Left lung (tissue), 10 donors: Measurements from ENCODE around the gene PTGER3. TPM values are rescaled to one million over a fixed set of nuclear protein-coding genes. Genes with fewer than 3 reads are reported as not detected.

Experiments
- ATAC-seq: fragments of 200-7000 bp; cut with Tn5 transposase; one replicate; pipeline ENCODE4 v1.9.1; 2020; ENCODE audit warnings: moderate library complexity
- DNase-seq, 4 donors: peaks; one replicate each; pipeline ENCODE4 v3.0.0-alpha.2; 2013 to 2020
- H3K27ac ChIP-seq, 2 donors: fragments of 200-600 bp; sonication (generic) in 1 of 2; one replicate each; pipeline versions ENCODE4 v1.5.0 to v1.8.0; 2020 to 2021
- H3K27me3 ChIP-seq, 2 donors: fragments of 200-600 bp; sonication (generic) in 1 of 2; one replicate each; pipeline versions ENCODE4 v1.5.0 to v1.8.0; 2020 to 2021
- H3K36me3 ChIP-seq, 2 donors: fragments of 200-600 bp; sonication (generic) in 1 of 2; one replicate each; pipeline versions ENCODE4 v1.5.0 to v1.8.0; 2020 to 2021
- H3K4me1 ChIP-seq, 2 donors: fragments of 200-600 bp; one replicate each; pipeline ENCODE4 v1.8.0; 2021
- H3K4me3 ChIP-seq, 2 donors: fragments of 200-600 bp; sonication (generic) in 1 of 2; one replicate each; pipeline versions ENCODE4 v1.5.0 to v1.8.0; 2020 to 2021; ENCODE audit warnings: mild to moderate bottlenecking in 1 of 2
- H3K9me3 ChIP-seq, 2 donors: fragments of 200-600 bp; sonication (generic) in 1 of 2; one replicate each; pipeline versions ENCODE4 v1.5.0 to v1.8.0; 2020 to 2021
- intact Hi-C, 2 donors: fragments of 100-400 bp; cut with DNase I; formaldehyde crosslinking; loops; one replicate each; pipeline versions ENCODE4 v1.11.2 to v1.14.2; 2022
- polyA plus RNA-seq, 6 donors: library from polyadenylated mRNA; unstranded; fragments of 120-200 nt; gene quantifications; one replicate each; pipeline ENCODE4 v1.2.1, GENCODE V29; 2013; ENCODE audit not compliant: insufficient read length in 6 of 6
- total RNA-seq, 2 donors: library from RNA; stranded (reverse); fragmentation: NEBNext Ultra II Directional; extraction: Animal tissue kit (Norgen Biotek cat#: 25700); gene quantifications; one replicate each; pipeline ENCODE4 v1.2.1, GENCODE V29; 2021
- TF ChIP-seq, protein P1 (sequence below), 2 donors: fragments of 200-600 bp; sonication (generic) in 1 of 2; IDR thresholded peaks; one replicate each; pipeline versions ENCODE4 v1.5.0 to v1.8.0; 2021; ENCODE audit warnings: antibody characterized with exemption in 2 of 2
- donor health status: DM: no; HTN: yes; CAD: no.
- donor health status: DM: no; HTN: no; CAD: no.

The PTGER3 gene
- total and polyA plus RNA-seq, 8 donors, result 0.24 to 1.6 (median 0.45) TPM

DNA sequence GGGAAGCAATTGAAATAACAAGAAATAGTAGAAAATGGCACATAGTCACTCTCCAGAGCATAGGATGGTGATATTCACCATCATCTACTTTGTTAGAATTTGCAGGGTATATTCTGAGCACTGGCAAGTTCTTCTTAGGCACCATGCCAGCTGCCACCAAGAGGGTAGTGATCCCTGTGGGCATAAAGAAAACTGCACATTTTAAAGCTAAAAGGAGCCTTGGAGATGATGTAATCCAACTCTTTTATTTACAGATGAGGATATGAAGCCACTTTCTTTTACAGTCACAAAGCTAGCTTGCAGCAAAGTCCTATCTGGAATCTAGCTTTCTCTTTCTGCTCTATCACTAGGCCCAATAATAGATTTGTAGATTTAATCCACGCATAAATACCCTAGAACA is 69.0 kb downstream of the PTGER3 start:
- intact Hi-C loops, result no loop called here
- TF ChIP-seq, protein P1, sequence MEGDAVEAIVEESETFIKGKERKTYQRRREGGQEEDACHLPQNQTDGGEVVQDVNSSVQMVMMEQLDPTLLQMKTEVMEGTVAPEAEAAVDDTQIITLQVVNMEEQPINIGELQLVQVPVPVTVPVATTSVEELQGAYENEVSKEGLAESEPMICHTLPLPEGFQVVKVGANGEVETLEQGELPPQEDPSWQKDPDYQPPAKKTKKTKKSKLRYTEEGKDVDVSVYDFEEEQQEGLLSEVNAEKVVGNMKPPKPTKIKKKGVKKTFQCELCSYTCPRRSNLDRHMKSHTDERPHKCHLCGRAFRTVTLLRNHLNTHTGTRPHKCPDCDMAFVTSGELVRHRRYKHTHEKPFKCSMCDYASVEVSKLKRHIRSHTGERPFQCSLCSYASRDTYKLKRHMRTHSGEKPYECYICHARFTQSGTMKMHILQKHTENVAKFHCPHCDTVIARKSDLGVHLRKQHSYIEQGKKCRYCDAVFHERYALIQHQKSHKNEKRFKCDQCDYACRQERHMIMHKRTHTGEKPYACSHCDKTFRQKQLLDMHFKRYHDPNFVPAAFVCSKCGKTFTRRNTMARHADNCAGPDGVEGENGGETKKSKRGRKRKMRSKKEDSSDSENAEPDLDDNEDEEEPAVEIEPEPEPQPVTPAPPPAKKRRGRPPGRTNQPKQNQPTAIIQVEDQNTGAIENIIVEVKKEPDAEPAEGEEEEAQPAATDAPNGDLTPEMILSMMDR (IDR thresholded peaks at IDR 0.05), result no peak
- Histone ChIP-seq H3K4me3 (no peak overlapping the region), H3K27me3 (no peaks in the 10 kb centered on the region), H3K36me3 (no peaks in the 10 kb centered on the region), H3K27ac (no peak overlapping the region), H3K9me3 (no peaks in the 10 kb centered on the region), H3K4me1 (peaks cover 0 to 14% of the 10 kb centered on the region in 2 donors)
- ATAC-seq, result no peak
- DNase-seq, result peak in 1 of 4 donors; percentile 1

DNA sequence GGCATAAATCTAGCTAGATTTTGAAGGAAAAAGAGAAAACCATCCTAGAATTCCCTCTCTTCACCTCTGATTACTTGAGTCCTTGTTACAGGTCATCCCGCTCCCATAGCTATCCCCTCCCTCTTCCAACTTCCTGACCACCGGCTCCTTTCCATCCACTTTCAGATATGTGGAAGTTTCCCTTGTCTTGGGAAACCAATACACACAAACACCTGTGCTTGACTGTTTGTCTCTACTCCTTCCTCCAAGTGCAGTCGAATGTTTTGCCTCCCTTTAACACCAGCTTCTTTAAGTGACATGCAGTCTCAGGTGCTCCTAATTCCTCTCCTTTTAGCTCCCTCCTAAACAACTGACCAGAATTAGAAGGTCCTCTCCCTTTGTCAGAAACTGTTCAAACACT is 70.0 kb downstream of the PTGER3 start:
- intact Hi-C loops, result no loop called here

DNA sequence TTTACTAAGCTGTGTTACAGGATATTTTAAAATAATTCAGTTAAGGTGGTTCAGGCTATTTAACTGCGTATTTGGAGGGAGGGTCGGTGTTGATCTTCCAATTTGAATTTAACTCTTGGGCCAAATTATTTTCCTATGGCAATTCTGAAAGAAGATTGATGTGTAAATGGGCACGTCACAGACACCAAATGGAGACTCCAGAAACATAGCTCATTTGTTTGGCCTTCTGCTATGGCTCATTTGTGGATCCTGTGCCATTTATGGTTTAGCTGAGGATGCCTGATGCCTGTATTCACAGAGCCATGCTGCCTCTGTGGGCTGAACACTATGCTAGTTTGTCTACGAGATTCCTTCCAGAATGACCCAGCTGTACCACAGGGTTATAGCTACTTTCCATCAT is 70.6 kb downstream of the PTGER3 start:
- Histone ChIP-seq H3K27me3 (no peaks in the 10 kb centered on the region), H3K9me3 (no peaks in the 10 kb centered on the region), H3K36me3 (no peaks in the 10 kb centered on the region), H3K4me1 (peaks cover 0 to 14% of the 10 kb centered on the region in 2 donors), H3K27ac (no peak overlapping the region), H3K4me3 (no peak overlapping the region)
- DNase-seq, result no peak
- intact Hi-C loops, result no loop called here
- TF ChIP-seq, protein P1 (IDR thresholded peaks at IDR 0.05), result no peak
- no peak for ATAC-seq

More for the DNA sequence above, 70.0 kb downstream of the PTGER3 start:
- TF ChIP-seq, protein P1 (IDR thresholded peaks at IDR 0.05), result no peak
- Histone ChIP-seq H3K4me3 (no peak overlapping the region), H3K27me3 (no peaks in the 10 kb centered on the region), H3K36me3 (no peaks in the 10 kb centered on the region), H3K27ac (no peak overlapping the region), H3K4me1 (peaks cover 0 to 14% of the 10 kb centered on the region in 2 donors), H3K9me3 (no peaks in the 10 kb centered on the region)
- no peak for ATAC-seq
- no peak for DNase-seq

DNA sequence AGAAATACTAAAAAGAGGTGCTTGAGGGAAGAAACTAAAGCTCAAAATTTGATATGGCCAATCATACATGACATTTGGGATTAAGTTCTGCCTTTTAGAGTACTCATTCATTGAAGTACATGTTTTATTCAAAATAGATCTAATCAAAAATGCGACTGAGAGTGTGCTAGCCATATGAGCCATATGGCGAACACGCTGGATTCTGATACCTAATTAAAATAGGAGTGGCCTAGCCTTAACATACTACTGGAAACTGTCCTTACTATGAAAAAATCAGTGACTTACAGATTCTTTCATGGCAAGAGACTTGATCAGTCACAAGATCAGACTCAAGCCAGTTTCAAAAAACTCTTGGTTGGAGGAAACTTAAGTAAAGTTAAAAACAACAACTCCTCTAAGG is 73.9 kb downstream of the PTGER3 start:
- ATAC-seq, result no peak
- H3K4me1 ChIP-seq, result no peaks in the 10 kb centered on the region
- intact Hi-C loops, result no loop called here
- no peak overlapping the region for H3K27ac ChIP-seq
- TF ChIP-seq, protein P1 (IDR thresholded peaks at IDR 0.05), result no peak
- H3K27me3 ChIP-seq, result no peaks in the 10 kb centered on the region
- no peaks in the 10 kb centered on the region for H3K36me3 ChIP-seq
- H3K4me3 ChIP-seq, result no peak overlapping the region
- no peak for DNase-seq
- H3K9me3 ChIP-seq, result no peaks in the 10 kb centered on the region

DNA sequence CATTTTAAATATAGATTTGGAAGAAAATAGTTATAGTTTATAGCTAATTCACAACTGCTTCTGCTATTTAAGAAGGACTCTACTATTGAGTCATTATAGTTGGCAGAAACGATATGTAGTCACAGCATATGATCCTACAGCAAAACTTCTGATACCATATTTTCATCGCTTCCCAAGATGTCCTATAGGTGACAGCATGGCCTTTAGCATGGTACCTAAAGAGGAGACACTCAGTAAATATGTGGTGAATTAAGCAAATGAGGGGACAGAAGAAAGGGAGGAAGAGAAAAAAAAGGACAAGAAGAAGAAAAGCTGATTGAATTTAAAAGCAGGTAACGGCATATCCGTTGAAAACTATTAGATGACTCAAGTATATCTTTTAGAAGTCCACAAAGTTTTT is 77.2 kb downstream of the PTGER3 start:
- Histone ChIP-seq H3K4me3 (no peak overlapping the region), H3K4me1 (no peaks in the 10 kb centered on the region), H3K27ac (no peak overlapping the region), H3K36me3 (no peaks in the 10 kb centered on the region), H3K9me3 (no peaks in the 10 kb centered on the region), H3K27me3 (no peaks in the 10 kb centered on the region)
- intact Hi-C loops, result no loop called here
- TF ChIP-seq, protein P1 (IDR thresholded peaks at IDR 0.05), result no peak
- DNase-seq, result no peak
- no peak for ATAC-seq
